ENCODE data around the gene RNF31. TPM values are rescaled to one million over a fixed set of nuclear protein-coding genes. Genes with fewer than 3 reads are reported as not detected.
A peak's percentile ranks its signal among the peaks of the same experiment; 100 is the strongest.

RNF31 gene
- total RNA-seq, 2 experiments from 2014 or later, result 73.7 to 98.4 TPM

- ChIA-PET POLR2A (interaction anchor here (1.1 kb wide), 1 partner anchor 19 kb away, joined by 4 read pairs; the partner anchor contains the start of gene PSME1), CTCF (interaction anchor here (0.8 to 2.0 kb wide), 7 partner anchors 9 to 30 kb away, joined by 3 to 6 read pairs (median 4); partner anchors contain the start of genes PSME1 and RNF31)
- DNase-seq (no peak), ATAC-seq (no peak)
- intact Hi-C loops (cut with DNase I, micrococcal nuclease), result loop anchor here in 1 of 2 experiments (10.0 kb wide), 1 partner anchor 1022 kb away; the partner anchor contains the start of genes ACIN1 and C14orf119
- no peaks in the 10 kb centered on the region for H3K27me3 Mint-ChIP-seq
- no peaks in the 10 kb centered on the region for H3K9me3 Mint-ChIP-seq (ENCODE audit: low read depth)
- H3K36me3 Mint-ChIP-seq (ENCODE audit: low read depth), result peaks cover 47% of the 10 kb centered on the region
- H3K4me1 Mint-ChIP-seq, result peaks cover 24% of the 10 kb centered on the region
- no peak overlapping the region for H3K4me3 Mint-ChIP-seq
- no peak overlapping the region for H3K27ac Mint-ChIP-seq
These were observed 30.1 kb upstream of the RNF31 start for GRCh38 chr14:24117179-24117578.

- H3K27ac Mint-ChIP-seq, result no peak overlapping the region
- no peak overlapping the region for H3K4me3 Mint-ChIP-seq
- H3K36me3 Mint-ChIP-seq (ENCODE audit: low read depth), result peaks cover 59% of the 10 kb centered on the region
- intact Hi-C loops (cut with DNase I, micrococcal nuclease), result loop anchor here in 1 of 2 experiments (10.0 kb wide), 1 partner anchor 1025 kb away; the partner anchor contains the start of genes ACIN1 and C14orf119
- DNase-seq, result no peak
- no peaks in the 10 kb centered on the region for H3K27me3 Mint-ChIP-seq
- POLR2A ChIA-PET, result interaction anchor here (1.0 kb wide), 1 partner anchor 41 kb away, joined by 3 read pairs; no protein-coding TSS in a partner anchor
- CTCF ChIA-PET, result interaction anchor here (0.6 kb wide), 1 partner anchor 391 kb away, joined by 5 read pairs; no protein-coding TSS in a partner anchor
- no peaks in the 10 kb centered on the region for H3K9me3 Mint-ChIP-seq (ENCODE audit: low read depth)
- no peak for ATAC-seq
- peaks cover 23% of the 10 kb centered on the region for H3K4me1 Mint-ChIP-seq
These were observed 27.6 kb upstream of the RNF31 start for GRCh38 chr14:24119691-24120090.

GRCh38 chr14:24121210-24121609, 26.1 kb upstream of the RNF31 start:
- Mint-ChIP-seq H3K36me3 (ENCODE audit: low read depth) (peaks cover 52% of the 10 kb centered on the region), H3K4me1 (peaks cover 12% of the 10 kb centered on the region), H3K9me3 (ENCODE audit: low read depth) (no peaks in the 10 kb centered on the region), H3K27ac (no peak overlapping the region), H3K27me3 (no peaks in the 10 kb centered on the region), H3K4me3 (no peak overlapping the region)
- intact Hi-C loops (cut with DNase I, micrococcal nuclease), result no loop called here
- CTCF ChIA-PET, result interaction anchor here (1.7 kb wide), 1 partner anchor 13 kb away, joined by 5 read pairs; no protein-coding TSS in a partner anchor
- ATAC-seq (no peak), DNase-seq (no peak)
- POLR2A ChIA-PET, result no interaction called here

- DNase-seq (no peak), ATAC-seq (no peak)
- Mint-ChIP-seq H3K4me1 (peaks cover 5% of the 10 kb centered on the region), H3K36me3 (ENCODE audit: low read depth) (peaks cover 45% of the 10 kb centered on the region), H3K27ac (no peak overlapping the region), H3K27me3 (no peaks in the 10 kb centered on the region), H3K4me3 (no peak overlapping the region), H3K9me3 (ENCODE audit: low read depth) (no peaks in the 10 kb centered on the region)
- ChIA-PET POLR2A (interaction anchor here (0.6 kb wide), 2 partner anchors 66 to 185 kb away, joined by 3 read pairs; partner anchors contain the start of gene IPO4), CTCF (interaction anchor here (1.7 kb wide), 1 partner anchor 14 kb away, joined by 5 read pairs; no protein-coding TSS in a partner anchor)
- intact Hi-C loops (cut with DNase I, micrococcal nuclease), result no loop called here
These were observed 24.9 kb upstream of the RNF31 start for GRCh38 chr14:24122416-24122815.

- ChIA-PET CTCF (no interaction called here), POLR2A (no interaction called here)
- Mint-ChIP-seq H3K27me3 (no peaks in the 10 kb centered on the region), H3K9me3 (ENCODE audit: low read depth) (no peaks in the 10 kb centered on the region), H3K27ac (no peak overlapping the region), H3K4me3 (no peak overlapping the region), H3K4me1 (peaks cover 2% of the 10 kb centered on the region), H3K36me3 (ENCODE audit: low read depth) (peaks cover 42% of the 10 kb centered on the region)
- intact Hi-C loops (cut with DNase I, micrococcal nuclease), result no loop called here
- DNase-seq, result no peak
- ATAC-seq, result no peak
These were observed 24.4 kb upstream of the RNF31 start for GRCh38 chr14:24122898-24123297.

GRCh38 chr14:24123424-24124417, 23.6 kb upstream of the RNF31 start:
- no peak overlapping the region for H3K27ac Mint-ChIP-seq

GRCh38 chr14:24126939-24127338, 20.4 kb upstream of the RNF31 start:
- no peak overlapping the region for H3K27ac Mint-ChIP-seq
- intact Hi-C loops (cut with DNase I, micrococcal nuclease), result no loop called here

More at GRCh38 chr14:24123424-24124417, 23.6 kb upstream of the RNF31 start:
- ATAC-seq, result no peak
- intact Hi-C loops (cut with DNase I, micrococcal nuclease), result no loop called here
- CTCF ChIA-PET, result interaction anchor here (0.5 to 2.0 kb wide), 6 partner anchors 9 to 210 kb away, joined by 3 to 4 read pairs (median 3); partner anchors contain the start of genes CIDEB, DCAF11 and NRL
- peaks cover 2% of the 10 kb centered on the region for H3K4me1 Mint-ChIP-seq
- POLR2A ChIA-PET, result no interaction called here
- peaks cover 34% of the 10 kb centered on the region for H3K36me3 Mint-ChIP-seq (ENCODE audit: low read depth)
- H3K4me3 Mint-ChIP-seq, result no peak overlapping the region
- no peaks in the 10 kb centered on the region for H3K9me3 Mint-ChIP-seq (ENCODE audit: low read depth)
- H3K27me3 Mint-ChIP-seq, result no peaks in the 10 kb centered on the region
- no peak for DNase-seq

GRCh38 chr14:24127673-24128072, 19.6 kb upstream of the RNF31 start:
- no peaks in the 10 kb centered on the region for H3K9me3 Mint-ChIP-seq (ENCODE audit: low read depth)
- ChIA-PET CTCF (interaction anchor here (0.7 to 1.2 kb wide), 3 partner anchors 10 to 69 kb away, joined by 3 to 4 read pairs (median 4); no protein-coding TSS in a partner anchor), POLR2A (no interaction called here)
- no peak overlapping the region for H3K27ac Mint-ChIP-seq
- intact Hi-C loops (cut with DNase I, micrococcal nuclease), result no loop called here
- DNase-seq, result no peak
- no peak overlapping the region for H3K4me3 Mint-ChIP-seq
- no peaks in the 10 kb centered on the region for H3K27me3 Mint-ChIP-seq
- H3K36me3 Mint-ChIP-seq (ENCODE audit: low read depth), result peaks cover 11% of the 10 kb centered on the region
- ATAC-seq, result no peak
- peaks cover 10% of the 10 kb centered on the region for H3K4me1 Mint-ChIP-seq

More at GRCh38 chr14:24126939-24127338, 20.4 kb upstream of the RNF31 start:
- ChIA-PET CTCF (interaction anchor here (1.0 to 1.2 kb wide), 2 partner anchors 9 to 69 kb away, joined by 4 read pairs; no protein-coding TSS in a partner anchor), POLR2A (no interaction called here)
- Mint-ChIP-seq H3K27me3 (no peaks in the 10 kb centered on the region), H3K4me3 (no peak overlapping the region), H3K9me3 (ENCODE audit: low read depth) (no peaks in the 10 kb centered on the region), H3K4me1 (peaks cover 5% of the 10 kb centered on the region), H3K36me3 (ENCODE audit: low read depth) (peaks cover 14% of the 10 kb centered on the region)
- DNase-seq (no peak), ATAC-seq (no peak)

GRCh38 chr14:24129410-24129998, 17.8 kb upstream of the RNF31 start:
- peaks cover 16% of the 10 kb centered on the region for H3K4me1 Mint-ChIP-seq
- POLR2A ChIA-PET, result no interaction called here
- ATAC-seq, result no peak
- no peak overlapping the region for H3K27ac Mint-ChIP-seq
- no peaks in the 10 kb centered on the region for H3K9me3 Mint-ChIP-seq (ENCODE audit: low read depth)
- intact Hi-C loops (cut with DNase I, micrococcal nuclease), result no loop called here
- DNase-seq, result no peak
- CTCF ChIA-PET, result interaction anchor here (0.5 to 1.0 kb wide), 2 partner anchors 31 to 541 kb away, joined by 3 to 4 read pairs; no protein-coding TSS in a partner anchor
- H3K36me3 Mint-ChIP-seq (ENCODE audit: low read depth), result peaks cover 2% of the 10 kb centered on the region
- no peak overlapping the region for H3K4me3 Mint-ChIP-seq
- no peaks in the 10 kb centered on the region for H3K27me3 Mint-ChIP-seq

- CTCF ChIA-PET, result interaction anchor here (0.6 to 1.0 kb wide), 3 partner anchors 8 to 575 kb away, joined by 3 to 4 read pairs (median 3); no protein-coding TSS in a partner anchor
- no peaks in the 10 kb centered on the region for H3K27me3 Mint-ChIP-seq
- POLR2A ChIA-PET, result interaction anchor here (0.6 kb wide), 1 partner anchor 145 kb away, joined by 3 read pairs; no protein-coding TSS in a partner anchor
- intact Hi-C loops (cut with DNase I, micrococcal nuclease), result no loop called here
- H3K4me3 Mint-ChIP-seq, result no peak within 1 kb of the TSS
- no peak for DNase-seq
- ATAC-seq, result no peak
- no peaks in the 10 kb centered on the region for H3K36me3 Mint-ChIP-seq (ENCODE audit: low read depth)
- peaks cover 21% of the 10 kb centered on the region for H3K4me1 Mint-ChIP-seq
- no peaks in the 10 kb centered on the region for H3K9me3 Mint-ChIP-seq (ENCODE audit: low read depth)
- H3K27ac Mint-ChIP-seq, result peak within 1 kb of the TSS; percentile 1
These were observed 16.9 kb upstream of the RNF31 start, which contains the start of gene FITM1 for GRCh38 chr14:24130380-24130716. Gene FITM1, plus strand, starts transcription at chr14:24130659. Its CDS starts 905 bp downstream, at chr14:24131564.
